Epithelial cell of esophagus (primary cell): ENCODE results near the gene EXOC2.

Experiments used
- DNase-seq: peaks from one replicate; pipeline ENCODE4 v3.0.0; 2010; ENCODE audit warnings: low read depth
- H3K4me3 ChIP-seq: 2 replicates; pipeline ENCODE4 v1.5.1; 2011; ENCODE audit warnings: mild to moderate bottlenecking, low read length, control low read depth
- CTCF ChIP-seq: IDR thresholded peaks from 2 replicates; pipeline ENCODE4 v1.5.1; 2011; ENCODE audit warnings: low read depth, mild to moderate bottlenecking, low read length, control low read depth, inconsistent platforms; ENCODE audit not compliant: insufficient read depth; ENCODE audit errors: missing control alignments

EXOC2 gene

GRCh38 chr6:502761-503160 is 190.2 kb downstream of the EXOC2 start:
- DNase-seq: no peak
- no peak overlapping the region for H3K4me3 ChIP-seq
- no peak for TF ChIP-seq CTCF

- TF ChIP-seq CTCF: no peak
- DNase-seq: no peak
- no peak overlapping the region for H3K4me3 ChIP-seq
Measured at GRCh38 chr6:501891-502601, 190.9 kb downstream of the EXOC2 start.

GRCh38 chr6:499617-500016 is 193.3 kb downstream of the EXOC2 start:
- TF ChIP-seq CTCF: no peak
- DNase-seq: no peak
- H3K4me3 ChIP-seq: no peak overlapping the region

- no peak for TF ChIP-seq CTCF
- no peak for DNase-seq
- no peak overlapping the region for H3K4me3 ChIP-seq
Measured at GRCh38 chr6:498795-499231, 194.1 kb downstream of the EXOC2 start.

GRCh38 chr6:497258-497657 is 195.7 kb downstream of the EXOC2 start:
- no peak for DNase-seq
- H3K4me3 ChIP-seq: no peak overlapping the region
- no peak for TF ChIP-seq CTCF

GRCh38 chr6:496649-497048 is 196.3 kb downstream of the EXOC2 start:
- TF ChIP-seq CTCF: no peak
- no peak overlapping the region for H3K4me3 ChIP-seq
- DNase-seq: no peak

GRCh38 chr6:494394-494793 is 198.5 kb downstream of the EXOC2 start:
- H3K4me3 ChIP-seq: no peak overlapping the region
- TF ChIP-seq CTCF: no peak
- no peak for DNase-seq
